Stomach (tissue), 9 donors: ENCODE data around the gene TESK2. TPM values are rescaled to one million over a fixed set of nuclear protein-coding genes. Genes with fewer than 3 reads are reported as not detected.

Source experiments
- DNase-seq, 2 donors: peaks; one replicate each; pipeline versions ENCODE4 v3.0.0 to v3.0.0-alpha.2; 2013 to 2019
- H3K27ac ChIP-seq, 5 donors: fragments of 200-600 bp in 4 of 5; sonication (generic) in 4 of 5; one replicate each; pipeline ENCODE4 v1.5.1; 2013 to 2019; ENCODE audit warnings: mild to moderate bottlenecking in 1 of 5, moderate library complexity in 1 of 5
- H3K27me3 ChIP-seq, 3 donors: fragments of 200-600 bp; sonication (generic); one replicate each; pipeline ENCODE4 v1.5.1; 2017 to 2019; ENCODE audit warnings: mixed run types in 1 of 3
- H3K36me3 ChIP-seq, 4 donors: fragments of 200-600 bp; sonication (generic); 1 replicate in 3 of 4; 2 replicates in 1 of 4; pipeline ENCODE4 v1.5.1; 2016 to 2019
- H3K4me1 ChIP-seq, 4 donors: fragments of 200-600 bp; sonication (generic); one replicate each; pipeline ENCODE4 v1.5.1; 2016 to 2019
- H3K4me3 ChIP-seq, 4 donors: fragments of 200-600 bp; sonication (generic) in 3 of 4; one replicate each; pipeline ENCODE4 v1.5.1; 2016 to 2019; ENCODE audit warnings: mild to moderate bottlenecking in 1 of 4
- H3K9me3 ChIP-seq, 4 donors: fragments of 200-600 bp; sonication (generic); one replicate each; pipeline ENCODE4 v1.5.1; 2016 to 2019
- EP300 ChIP-seq: sonication (generic); formaldehyde crosslinking; IDR thresholded peaks from one replicate; pipeline ENCODE4 v1.6.1; 2017; ENCODE audit warnings: antibody characterized with exemption
- POLR2A ChIP-seq, 4 donors: fragments of 450-650 bp; IDR thresholded peaks; one replicate each; pipeline ENCODE4 v1.6.1; 2016; ENCODE audit warnings: antibody characterized with exemption in 4 of 4, control low read depth in 2 of 4, mild to moderate bottlenecking in 1 of 4, moderate library complexity in 1 of 4
- POLR2AphosphoS5 ChIP-seq, 3 donors: sonication (generic); formaldehyde crosslinking; IDR thresholded peaks; one replicate each; pipeline ENCODE4 v1.6.1; 2016; ENCODE audit warnings: antibody characterized with exemption in 3 of 3
- WGBS, 5 donors: extraction: QIAGEN DNeasy Blood & Tissue Kit in 3 of 5; methylation state at CpG; one replicate each; pipeline versions ENCODE4 v1.1.5 to v1.1.7; 2013 to 2018; 5-methylcytosine and 5-hydroxymethylcytosine counted together
- intact Hi-C: fragments of 100-400 bp; cut with DNase I; formaldehyde crosslinking; loops from one replicate; pipeline ENCODE4 v1.15.1; 2023; ENCODE audit warnings: low total_unique reads
- polyA plus RNA-seq, 3 donors: library from polyadenylated mRNA; stranded (reverse); fragments of 200-250 nt; gene quantifications; one replicate each; pipeline ENCODE4 v1.2.3, GENCODE V29; 2013
- total RNA-seq, 5 donors: library from RNA; depleted of rRNA; stranded (reverse); fragments of >200 nt; gene quantifications; one replicate each; pipeline versions ENCODE4 v1.1.0 to v1.2.3, GENCODE V29; 2014 to 2016
- TF ChIP-seq, protein P1 (sequence below), 7 experiments: fragments of 450-650 bp in 4 of 7; fragments of 200-600 bp in 3 of 7; sonication (generic) in 3 of 7; IDR thresholded peaks; one replicate each; pipeline ENCODE4 v1.5.1; 2016 to 2019; ENCODE audit warnings: antibody characterized with exemption in 7 of 7, control low read depth in 2 of 7, mild to moderate bottlenecking in 1 of 7
- donor health status: healthy with polysubstance abuse.
- donor health status: Bipolar disorder and iron deficiency.
- donor health status: healthy.

The TESK2 gene
- total and polyA plus RNA-seq, 8 donors = 2.8 to 11.2 (median 4.0) TPM; not detected in 1

DNA sequence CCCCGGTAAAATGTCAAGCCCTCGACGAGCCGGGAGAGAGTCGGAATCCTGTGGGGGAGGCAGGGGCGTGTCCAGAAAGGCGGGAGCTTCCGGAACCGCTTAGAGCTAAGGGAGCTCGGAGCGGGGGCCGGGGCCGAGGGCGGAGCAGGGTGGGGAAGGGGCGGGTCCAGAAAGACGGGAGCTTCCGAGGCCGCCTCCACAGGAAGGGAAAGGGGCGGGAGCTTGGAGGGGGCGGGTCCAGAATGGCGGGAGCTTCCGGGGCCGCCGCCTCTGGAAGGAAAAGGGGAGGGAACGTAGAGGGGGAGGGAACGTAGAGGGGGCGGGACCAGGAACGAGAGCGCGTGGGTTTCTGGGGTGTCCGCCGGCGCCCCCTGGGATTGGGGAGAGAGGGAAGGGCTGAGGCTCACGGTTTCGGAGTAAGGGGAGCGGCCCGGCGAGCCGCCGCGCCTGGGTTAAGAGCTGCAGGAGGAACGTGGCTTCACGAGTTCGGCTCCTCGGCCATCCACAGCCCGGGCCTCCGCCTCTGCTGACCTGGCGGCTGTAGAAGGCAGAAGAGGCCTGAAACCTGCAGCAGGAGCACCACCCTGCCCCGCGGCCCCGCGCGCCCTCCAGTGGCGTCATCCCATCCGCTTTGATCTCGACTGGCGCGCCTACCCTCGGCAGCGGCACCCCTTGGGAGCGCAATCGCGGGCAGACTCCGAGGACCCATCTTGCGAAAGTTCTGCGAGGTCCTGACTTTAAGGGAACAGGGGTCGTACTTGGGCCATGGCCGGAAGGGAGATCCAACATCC, 187.2 kb downstream of the TESK2 start:
- intact Hi-C loops = loop anchor here (5.0 kb wide), 1 partner anchor 286 kb away; no protein-coding TSS in a partner anchor

DNA sequence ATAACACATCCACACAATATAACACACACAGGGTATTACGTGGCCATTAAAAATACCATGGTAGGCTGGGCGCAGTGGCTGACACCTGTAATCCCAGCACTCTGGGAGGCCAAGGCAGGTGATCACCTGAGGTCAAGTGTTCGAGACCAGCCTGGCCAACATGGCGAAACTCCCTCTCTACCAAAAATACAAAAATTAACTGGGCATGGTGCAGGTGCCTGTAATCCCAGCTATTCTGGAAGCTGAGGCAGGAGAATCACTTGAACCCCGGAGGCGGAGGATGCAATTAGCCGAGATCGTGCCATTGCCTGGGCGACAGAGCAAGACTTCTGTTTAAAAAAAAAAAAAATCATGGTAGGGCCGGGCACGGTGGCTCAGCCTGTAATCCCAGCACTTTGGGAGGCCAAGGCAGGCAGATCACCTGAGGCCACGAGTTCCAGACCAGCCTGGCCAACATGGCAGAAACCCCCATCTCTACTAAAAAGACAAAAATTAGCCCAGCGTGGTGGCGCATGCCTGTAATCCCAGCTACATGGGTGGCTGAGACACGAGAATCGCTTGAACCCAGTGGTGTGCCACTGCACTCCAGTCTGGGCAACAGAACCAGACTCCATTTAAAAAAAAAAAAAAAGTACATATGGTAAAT, 188.3 kb downstream of the TESK2 start:
- intact Hi-C loops = loop anchor here (5.0 kb wide), 1 partner anchor 285 kb away; no protein-coding TSS in a partner anchor
- H3K27ac ChIP-seq = peak overlapping the region in 4 of 5 donors; percentile 93 to 96 (median 94)
- TF ChIP-seq POLR2A (IDR thresholded peaks at IDR 0.05) (no peak), EP300 (no peak), POLR2AphosphoS5 (IDR thresholded peaks at IDR 0.05) (no peak)
- TF ChIP-seq, protein P1, sequence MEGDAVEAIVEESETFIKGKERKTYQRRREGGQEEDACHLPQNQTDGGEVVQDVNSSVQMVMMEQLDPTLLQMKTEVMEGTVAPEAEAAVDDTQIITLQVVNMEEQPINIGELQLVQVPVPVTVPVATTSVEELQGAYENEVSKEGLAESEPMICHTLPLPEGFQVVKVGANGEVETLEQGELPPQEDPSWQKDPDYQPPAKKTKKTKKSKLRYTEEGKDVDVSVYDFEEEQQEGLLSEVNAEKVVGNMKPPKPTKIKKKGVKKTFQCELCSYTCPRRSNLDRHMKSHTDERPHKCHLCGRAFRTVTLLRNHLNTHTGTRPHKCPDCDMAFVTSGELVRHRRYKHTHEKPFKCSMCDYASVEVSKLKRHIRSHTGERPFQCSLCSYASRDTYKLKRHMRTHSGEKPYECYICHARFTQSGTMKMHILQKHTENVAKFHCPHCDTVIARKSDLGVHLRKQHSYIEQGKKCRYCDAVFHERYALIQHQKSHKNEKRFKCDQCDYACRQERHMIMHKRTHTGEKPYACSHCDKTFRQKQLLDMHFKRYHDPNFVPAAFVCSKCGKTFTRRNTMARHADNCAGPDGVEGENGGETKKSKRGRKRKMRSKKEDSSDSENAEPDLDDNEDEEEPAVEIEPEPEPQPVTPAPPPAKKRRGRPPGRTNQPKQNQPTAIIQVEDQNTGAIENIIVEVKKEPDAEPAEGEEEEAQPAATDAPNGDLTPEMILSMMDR (IDR thresholded peaks at IDR 0.05) = no peak
- no peak for DNase-seq
- H3K27me3 ChIP-seq = no peaks in the 10 kb centered on the region
- H3K9me3 ChIP-seq = no peaks in the 10 kb centered on the region
- no peaks in the 10 kb centered on the region for H3K36me3 ChIP-seq
- peak overlapping the region; percentile 66 to 77 (median 71) for H3K4me3 ChIP-seq
- peaks cover 8 to 27% (median 17%) of the 10 kb centered on the region in 4 donors for H3K4me1 ChIP-seq
- WGBS, 5 donors = 84 to 88% (median 87%) methylated on average over 16 of the region's 16 CpGs

More for the DNA sequence above, 187.2 kb downstream of the TESK2 start:
- Histone ChIP-seq H3K4me1 (peaks cover 8 to 27% (median 17%) of the 10 kb centered on the region in 4 donors), H3K36me3 (no peaks in the 10 kb centered on the region), H3K9me3 (no peaks in the 10 kb centered on the region), H3K27ac (peak overlapping the region; percentile 93 to 98 (median 95)), H3K27me3 (no peaks in the 10 kb centered on the region), H3K4me3 (peak overlapping the region; percentile 66 to 77 (median 71))
- WGBS, 5 donors = 0 to 1% (median 0%) methylated on average over 56 to 68 of the region's 68 CpGs
- TF ChIP-seq POLR2A (IDR thresholded peaks at IDR 0.05) (peak in 1 of 4 donors; percentile 60), POLR2AphosphoS5 (IDR thresholded peaks at IDR 0.05) (peak in 2 of 3 donors; percentile 68 to 71), EP300 (no peak)
- TF ChIP-seq, protein P1 (IDR thresholded peaks at IDR 0.05) = peak in 5 of 7 experiments; percentile 28 to 81 (median 41)
- DNase-seq = peak; percentile 99

DNA sequence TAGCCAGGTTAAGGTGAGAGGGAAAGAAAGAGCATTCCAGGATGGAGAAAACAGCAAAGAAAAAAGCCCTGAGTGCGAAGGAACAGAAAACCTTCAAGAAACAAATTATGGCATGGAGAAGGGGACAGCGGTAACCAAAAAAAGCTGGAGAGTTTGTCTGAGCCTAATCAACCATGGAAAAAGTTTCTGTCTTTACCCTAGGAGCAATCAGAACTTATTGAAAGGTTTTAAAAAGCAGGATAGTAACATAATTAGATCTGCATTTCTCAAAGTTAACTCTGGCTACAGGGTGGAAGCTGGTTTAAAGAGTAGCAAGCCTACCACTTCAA, 190.3 kb downstream of the TESK2 start:
- intact Hi-C loops = loop anchor here (5.0 kb wide), 1 partner anchor 283 kb away; no protein-coding TSS in a partner anchor
- Histone ChIP-seq H3K27me3 (no peaks in the 10 kb centered on the region), H3K27ac (no peak overlapping the region), H3K4me1 (peaks cover 8 to 27% (median 17%) of the 10 kb centered on the region in 4 donors), H3K4me3 (no peak overlapping the region), H3K36me3 (no peaks in the 10 kb centered on the region), H3K9me3 (no peaks in the 10 kb centered on the region)
- 66 to 79% (median 76%) methylated on average over 2 of the region's 2 CpGs for WGBS, 5 donors
- TF ChIP-seq POLR2A (IDR thresholded peaks at IDR 0.05) (no peak), POLR2AphosphoS5 (IDR thresholded peaks at IDR 0.05) (no peak), EP300 (no peak)
- TF ChIP-seq, protein P1 (IDR thresholded peaks at IDR 0.05) = no peak
- no peak for DNase-seq

- TF ChIP-seq EP300 (no peak), POLR2AphosphoS5 (IDR thresholded peaks at IDR 0.05) (no peak), POLR2A (IDR thresholded peaks at IDR 0.05) (no peak)
- TF ChIP-seq, protein P1 (IDR thresholded peaks at IDR 0.05) = peak in 5 of 7 experiments; percentile 40 to 74 (median 59)
- no peak overlapping the region for H3K4me3 ChIP-seq
- DNase-seq = peak; percentile 43 to 90
- WGBS, 5 donors = 6 to 13% (median 9%) methylated on average over 4 of the region's 4 CpGs
- peaks cover 8 to 26% (median 17%) of the 10 kb centered on the region in 4 donors for H3K4me1 ChIP-seq
- no peaks in the 10 kb centered on the region for H3K9me3 ChIP-seq
- H3K27me3 ChIP-seq = no peaks in the 10 kb centered on the region
- no peak overlapping the region for H3K27ac ChIP-seq
- H3K36me3 ChIP-seq = no peaks in the 10 kb centered on the region
- intact Hi-C loops = loop anchor here (5.0 kb wide), 1 partner anchor 283 kb away; no protein-coding TSS in a partner anchor
Observed at GRCh38 chr1:45299981-45300668, 190.8 kb downstream of the TESK2 start.
